Measurements from ENCODE around the gene ADAM15.

GRCh38 chr1:155081472-155082300, 30.6 kb downstream of the ADAM15 start:
- TF ChIP-seq CTCF (conservative IDR thresholded peaks at IDR 0.05; ENCODE audit: low read depth, low read length) (no peak), EZH2 (IDR thresholded peaks at IDR 0.05; ENCODE audit: borderline replicate concordance, low read depth, low read length, poor library complexity, severe bottlenecking) (peak; percentile 48)
